SK-N-SH treated with all-trans-retinoic acid at 6 μM for 48 hours (cell line): ENCODE measurements around the gene SENP5.

Source experiments
- ATAC-seq: fragments of 200-7000 bp; cut with Tn5 transposase; 3 replicates; pipeline ENCODE4 v1.9.1; 2020; ENCODE audit warnings: mild to moderate bottlenecking, moderate library complexity
- ARNTL ChIP-seq: fragments of 450-650 bp; formaldehyde crosslinking; IDR thresholded peaks from 2 replicates; pipeline ENCODE4 v1.5.0; 2020; ENCODE audit warnings: low read depth, mild to moderate bottlenecking, moderate library complexity, borderline replicate concordance
- BACH2 ChIP-seq: fragments of 250-450 bp; sonication (Bioruptor Pico); IDR thresholded peaks from 2 replicates; pipeline ENCODE4 v1.9.0; 2021; ENCODE audit warnings: mild to moderate bottlenecking, borderline replicate concordance
- CREB5 ChIP-seq: fragments of 250-450 bp; sonication (Bioruptor Pico); IDR thresholded peaks from 2 replicates; pipeline ENCODE4 v1.5.1; 2020; ENCODE audit warnings: low read depth, mild to moderate bottlenecking, moderate library complexity
- CSDC2 ChIP-seq: fragments of 250-450 bp; sonication (Bioruptor Pico); IDR thresholded peaks from 2 replicates; pipeline ENCODE4 v1.5.0; 2020; ENCODE audit warnings: mild to moderate bottlenecking, moderate library complexity
- GLIS3 ChIP-seq: fragments of 250-450 bp; sonication (Bioruptor Pico); IDR thresholded peaks from 2 replicates; pipeline ENCODE4 v1.5.0; 2020; ENCODE audit warnings: mild to moderate bottlenecking, moderate library complexity
- ISL1 ChIP-seq: fragments of 250-450 bp; sonication (Bioruptor Pico); IDR thresholded peaks from 2 replicates; pipeline ENCODE4 v2.1.2; 2022; ENCODE audit warnings: mild to moderate bottlenecking, moderate library complexity
- OSR1 ChIP-seq: fragments of 250-450 bp; sonication (Bioruptor Pico); IDR thresholded peaks from 2 replicates; pipeline ENCODE4 v1.8.0; 2022; ENCODE audit warnings: moderate library complexity, mild to moderate bottlenecking, inconsistent platforms
- PATZ1 ChIP-seq: fragments of 250-450 bp; sonication (Bioruptor Pico); IDR thresholded peaks from 2 replicates; pipeline ENCODE4 v1.8.0; 2020; ENCODE audit warnings: mild to moderate bottlenecking, moderate library complexity, borderline replicate concordance
- PPARA ChIP-seq: fragments of 250-450 bp; sonication (Bioruptor Pico); IDR thresholded peaks from 2 replicates; pipeline ENCODE4 v1.5.0; 2020; ENCODE audit warnings: mild to moderate bottlenecking, borderline replicate concordance
- RARB ChIP-seq: fragments of 250-450 bp; sonication (Bioruptor Pico); IDR thresholded peaks from 2 replicates; pipeline ENCODE4 v1.8.0; 2021; ENCODE audit warnings: mild to moderate bottlenecking, moderate library complexity
- SNAI2 ChIP-seq: fragments of 250-450 bp; sonication (Bioruptor Pico); IDR thresholded peaks from 2 replicates; pipeline ENCODE4 v1.5.0; 2020; ENCODE audit warnings: mild to moderate bottlenecking, moderate library complexity
- TCF4 ChIP-seq: fragments of 250-450 bp; sonication (Bioruptor Pico); IDR thresholded peaks from 2 replicates; pipeline ENCODE4 v1.8.0; 2021; ENCODE audit warnings: mild to moderate bottlenecking, moderate library complexity, borderline replicate concordance
- TOX ChIP-seq: fragments of 250-450 bp; sonication (Bioruptor Pico); IDR thresholded peaks from 2 replicates; pipeline ENCODE4 v1.8.0; 2021; ENCODE audit warnings: mild to moderate bottlenecking, moderate library complexity, borderline replicate concordance
- TSHZ2 ChIP-seq: fragments of 250-450 bp; sonication (Bioruptor Pico); IDR thresholded peaks from 2 replicates; pipeline ENCODE4 v1.5.0; 2020; ENCODE audit warnings: mild to moderate bottlenecking, moderate library complexity
- ZFP3 ChIP-seq: fragments of 250-450 bp; sonication (Bioruptor Pico); IDR thresholded peaks from 2 replicates; pipeline ENCODE4 v1.5.0; 2020; ENCODE audit warnings: mild to moderate bottlenecking, moderate library complexity
- ZFP30 ChIP-seq: fragments of 450-650 bp; formaldehyde crosslinking; IDR thresholded peaks from 2 replicates; pipeline ENCODE4 v1.5.0; 2022; ENCODE audit warnings: mild to moderate bottlenecking, moderate library complexity
- ZNF565 ChIP-seq: fragments of 450-650 bp; formaldehyde crosslinking; conservative IDR thresholded peaks from 2 replicates; pipeline ENCODE4 v1.5.0; 2020; ENCODE audit warnings: low read depth, mild to moderate bottlenecking, moderate library complexity
- ZNF70 ChIP-seq: fragments of 450-650 bp; formaldehyde crosslinking; IDR thresholded peaks from 2 replicates; pipeline ENCODE4 v1.5.0; 2020; ENCODE audit warnings: mild to moderate bottlenecking, moderate library complexity
- ZNF8 ChIP-seq: fragments of 450-650 bp; formaldehyde crosslinking; IDR thresholded peaks from 2 replicates; pipeline ENCODE4 v1.5.0; 2020; ENCODE audit warnings: mild to moderate bottlenecking, moderate library complexity
- TF ChIP-seq, protein P1 (sequence below): fragments of 250-450 bp; sonication (Bioruptor Pico); IDR thresholded peaks from 2 replicates; pipeline ENCODE4 v1.5.1; 2021; ENCODE audit warnings: mild to moderate bottlenecking, moderate library complexity
- TF ChIP-seq, protein P2 (sequence below): fragments of 250-450 bp; sonication (Bioruptor Pico); IDR thresholded peaks from 2 replicates; pipeline ENCODE4 v1.8.0; 2021; ENCODE audit warnings: low read depth, mild to moderate bottlenecking, moderate library complexity, borderline replicate concordance

Gene SENP5

DNA sequence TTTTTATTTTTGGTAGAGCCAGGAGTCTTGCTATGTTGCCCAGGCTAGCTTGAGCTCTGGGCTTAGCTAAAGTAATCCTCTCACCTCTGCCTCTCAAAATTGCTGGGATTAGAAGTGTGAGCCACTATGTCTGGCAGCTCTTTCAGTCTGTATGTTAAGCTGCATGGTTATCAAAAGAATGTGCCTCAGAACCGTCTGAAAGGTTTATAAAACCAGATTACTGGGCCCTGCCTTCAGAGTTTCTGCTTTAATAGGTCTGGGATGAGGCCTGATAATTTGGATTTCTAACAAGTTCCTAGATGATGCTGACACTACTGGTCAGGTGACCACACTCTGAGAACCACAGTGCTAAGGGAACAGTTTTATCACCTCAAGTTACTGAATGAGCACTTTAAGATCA is 34.6 kb downstream of the SENP5 start:
- no peak for ATAC-seq
- TF ChIP-seq TCF4 (no peak), CREB5 (CRISPR knock-in tag) (no peak), CSDC2 (CRISPR knock-in tag) (no peak), ZNF565 (CRISPR knock-in tag) (no peak), TSHZ2 (CRISPR knock-in tag) (no peak), ARNTL (no peak)
- TF ChIP-seq, protein P1, sequence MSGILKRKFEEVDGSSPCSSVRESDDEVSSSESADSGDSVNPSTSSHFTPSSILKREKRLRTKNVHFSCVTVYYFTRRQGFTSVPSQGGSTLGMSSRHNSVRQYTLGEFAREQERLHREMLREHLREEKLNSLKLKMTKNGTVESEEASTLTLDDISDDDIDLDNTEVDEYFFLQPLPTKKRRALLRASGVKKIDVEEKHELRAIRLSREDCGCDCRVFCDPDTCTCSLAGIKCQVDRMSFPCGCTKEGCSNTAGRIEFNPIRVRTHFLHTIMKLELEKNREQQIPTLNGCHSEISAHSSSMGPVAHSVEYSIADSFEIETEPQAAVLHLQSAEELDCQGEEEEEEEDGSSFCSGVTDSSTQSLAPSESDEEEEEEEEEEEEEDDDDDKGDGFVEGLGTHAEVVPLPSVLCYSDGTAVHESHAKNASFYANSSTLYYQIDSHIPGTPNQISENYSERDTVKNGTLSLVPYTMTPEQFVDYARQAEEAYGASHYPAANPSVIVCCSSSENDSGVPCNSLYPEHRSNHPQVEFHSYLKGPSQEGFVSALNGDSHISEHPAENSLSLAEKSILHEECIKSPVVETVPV (CRISPR knock-in tag) = no peak

DNA sequence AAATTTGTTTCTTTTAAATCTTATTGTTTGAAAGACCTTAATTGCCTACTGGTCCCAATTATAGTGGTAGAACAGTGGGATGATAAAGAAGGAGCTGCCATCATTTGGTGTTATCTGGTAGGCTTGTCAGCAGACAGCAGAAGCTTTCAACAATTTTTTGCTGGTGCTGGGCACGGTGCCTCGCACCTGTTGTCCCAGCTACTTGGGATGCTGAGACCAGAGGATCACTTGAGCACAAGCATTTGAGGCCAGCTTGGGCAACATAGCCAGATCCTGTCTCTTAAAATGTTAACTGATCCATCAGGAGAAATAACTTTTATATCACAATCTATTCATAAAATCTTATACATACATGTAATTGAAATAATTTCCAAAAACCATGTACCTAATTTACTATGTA is 36.0 kb downstream of the SENP5 start:
- TF ChIP-seq GLIS3 (no peak), ZNF8 (CRISPR knock-in tag) (no peak)
- TF ChIP-seq, protein P2, sequence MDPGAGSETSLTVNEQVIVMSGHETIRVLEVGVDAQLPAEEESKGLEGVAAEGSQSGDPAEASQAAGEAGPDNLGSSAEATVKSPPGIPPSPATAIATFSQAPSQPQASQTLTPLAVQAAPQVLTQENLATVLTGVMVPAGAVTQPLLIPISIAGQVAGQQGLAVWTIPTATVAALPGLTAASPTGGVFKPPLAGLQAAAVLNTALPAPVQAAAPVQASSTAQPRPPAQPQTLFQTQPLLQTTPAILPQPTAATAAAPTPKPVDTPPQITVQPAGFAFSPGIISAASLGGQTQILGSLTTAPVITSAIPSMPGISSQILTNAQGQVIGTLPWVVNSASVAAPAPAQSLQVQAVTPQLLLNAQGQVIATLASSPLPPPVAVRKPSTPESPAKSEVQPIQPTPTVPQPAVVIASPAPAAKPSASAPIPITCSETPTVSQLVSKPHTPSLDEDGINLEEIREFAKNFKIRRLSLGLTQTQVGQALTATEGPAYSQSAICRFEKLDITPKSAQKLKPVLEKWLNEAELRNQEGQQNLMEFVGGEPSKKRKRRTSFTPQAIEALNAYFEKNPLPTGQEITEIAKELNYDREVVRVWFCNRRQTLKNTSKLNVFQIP (CRISPR knock-in tag) = no peak
- no peak for ATAC-seq

DNA sequence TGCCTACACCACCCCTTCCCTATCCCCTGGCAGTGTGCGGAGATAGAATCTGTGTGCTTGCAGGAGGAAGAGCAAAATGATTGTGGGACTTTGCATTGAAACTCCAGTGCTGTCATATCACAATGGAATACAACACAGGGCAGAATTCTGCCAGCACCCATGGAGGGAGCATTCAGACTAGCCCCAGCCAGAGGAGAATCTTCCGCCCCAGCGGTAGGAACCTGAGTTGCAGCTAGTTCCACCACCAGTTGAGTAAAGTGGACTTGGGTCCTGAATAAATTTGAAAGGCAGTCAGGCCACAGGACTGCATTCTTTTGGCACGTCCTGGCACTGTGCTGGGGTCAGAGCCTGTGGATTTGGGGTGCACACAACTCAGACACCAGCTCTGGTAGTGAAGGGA is 47.1 kb downstream of the SENP5 start:
- TF ChIP-seq SNAI2 (no peak), TCF4 (no peak), ZFP3 (no peak), PPARA (no peak), ZNF8 (CRISPR knock-in tag) (no peak), OSR1 (CRISPR knock-in tag) (no peak), RARB (CRISPR knock-in tag) (no peak), CSDC2 (CRISPR knock-in tag) (no peak), ZFP30 (no peak), ARNTL (no peak), CREB5 (CRISPR knock-in tag) (no peak), ISL1 (CRISPR knock-in tag) (no peak), BACH2 (CRISPR knock-in tag) (no peak), TSHZ2 (CRISPR knock-in tag) (no peak), PATZ1 (CRISPR knock-in tag) (no peak), ZNF70 (CRISPR knock-in tag) (no peak), GLIS3 (no peak), TOX (CRISPR knock-in tag) (no peak)
- TF ChIP-seq, protein P1 (CRISPR knock-in tag) = no peak
- ATAC-seq = no peak
